ENCODE results near the gene PHF20.
"Not testable (repeated sequence)": the region's sequence is repeated elsewhere in the genome, so short reads cannot be mapped to it uniquely, and the experiment has no call there.

Gene PHF20

GRCh38 chr20:35991142-35991771 lies 219.4 kb downstream of the PHF20 start:
- ATAC-seq: no peak
- H3K36me3 Mint-ChIP-seq: no peaks in the 10 kb centered on the region
- no peak overlapping the region for H3K27ac Mint-ChIP-seq
- peaks cover 25% of the 10 kb centered on the region for H3K27me3 Mint-ChIP-seq
- no peaks in the 10 kb centered on the region for H3K9me3 Mint-ChIP-seq
- no peak overlapping the region for H3K4me3 Mint-ChIP-seq
- peaks cover 15% of the 10 kb centered on the region for H3K4me1 Mint-ChIP-seq

GRCh38 chr20:35992713-35993335 lies 221.0 kb downstream of the PHF20 start:
- Mint-ChIP-seq H3K27ac (no peak overlapping the region), H3K4me3 (no peak overlapping the region), H3K36me3 (no peaks in the 10 kb centered on the region)

DNA sequence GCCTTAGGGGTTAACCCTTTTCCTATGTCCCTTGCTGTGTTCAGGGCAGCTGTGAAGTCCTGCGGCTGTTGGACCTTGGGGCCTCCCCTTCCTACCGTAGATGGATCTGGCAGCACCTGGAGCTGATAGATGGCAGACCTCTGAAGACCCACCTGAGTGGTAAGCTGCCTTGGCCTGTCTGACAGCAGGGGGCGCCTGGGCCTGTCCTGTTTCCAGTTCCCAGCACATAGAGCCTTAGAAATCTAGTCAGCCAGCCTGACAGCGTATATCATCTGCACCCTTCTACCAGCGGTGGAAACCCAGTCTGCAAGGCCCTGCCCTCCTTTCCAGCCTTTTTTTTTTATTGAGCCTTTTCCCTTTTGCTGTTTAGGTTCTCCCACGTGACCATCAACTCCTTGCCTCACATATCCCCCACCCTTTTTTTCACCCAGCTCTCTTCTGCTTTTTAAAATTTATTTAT lies 223.2 kb downstream of the PHF20 start:
- H3K36me3 Mint-ChIP-seq: no peaks in the 10 kb centered on the region
- no peaks in the 10 kb centered on the region for H3K9me3 Mint-ChIP-seq
- peaks cover under 1% of the 10 kb centered on the region for H3K27me3 Mint-ChIP-seq
- no peak overlapping the region for H3K27ac Mint-ChIP-seq
- peaks cover 15% of the 10 kb centered on the region for H3K4me1 Mint-ChIP-seq
- peak; percentile 89 for ATAC-seq
- H3K4me3 Mint-ChIP-seq: no peak overlapping the region

More at GRCh38 chr20:35992713-35993335, 221.0 kb downstream of the PHF20 start:
- peak; percentile 80 for ATAC-seq
- Mint-ChIP-seq H3K4me1 (peaks cover 15% of the 10 kb centered on the region), H3K9me3 (no peaks in the 10 kb centered on the region), H3K27me3 (peaks cover 17% of the 10 kb centered on the region)

DNA sequence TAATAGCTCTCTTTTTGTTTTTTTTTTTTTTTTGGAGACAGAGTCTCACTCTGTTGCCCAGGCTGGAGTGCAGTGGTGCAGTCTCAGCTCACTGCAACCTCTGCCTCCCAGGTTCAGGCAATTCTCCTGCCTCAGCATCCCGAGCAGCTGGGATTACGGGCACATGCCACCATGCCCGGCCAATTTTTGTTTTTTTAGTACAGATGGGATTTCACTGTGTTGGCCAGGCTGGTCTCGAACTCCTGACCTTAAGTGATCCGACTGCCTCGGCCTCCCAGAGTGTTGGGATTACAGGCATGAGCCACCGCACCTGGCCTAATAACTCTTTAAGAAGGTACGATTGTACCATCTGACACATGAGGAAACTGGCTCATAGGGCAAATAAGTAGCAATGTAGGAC lies 224.7 kb downstream of the PHF20 start:
- not testable (repeated sequence) for H3K9me3 Mint-ChIP-seq, H3K27me3 Mint-ChIP-seq, H3K36me3 Mint-ChIP-seq, ATAC-seq, H3K4me3 Mint-ChIP-seq, H3K27ac Mint-ChIP-seq
- peaks cover 15% of the 10 kb centered on the region for H3K4me1 Mint-ChIP-seq
